ENCODE data around the gene SLC2A5.
A peak's percentile ranks its signal among the peaks of the same experiment; 100 is the strongest.

The SLC2A5 gene

DNA sequence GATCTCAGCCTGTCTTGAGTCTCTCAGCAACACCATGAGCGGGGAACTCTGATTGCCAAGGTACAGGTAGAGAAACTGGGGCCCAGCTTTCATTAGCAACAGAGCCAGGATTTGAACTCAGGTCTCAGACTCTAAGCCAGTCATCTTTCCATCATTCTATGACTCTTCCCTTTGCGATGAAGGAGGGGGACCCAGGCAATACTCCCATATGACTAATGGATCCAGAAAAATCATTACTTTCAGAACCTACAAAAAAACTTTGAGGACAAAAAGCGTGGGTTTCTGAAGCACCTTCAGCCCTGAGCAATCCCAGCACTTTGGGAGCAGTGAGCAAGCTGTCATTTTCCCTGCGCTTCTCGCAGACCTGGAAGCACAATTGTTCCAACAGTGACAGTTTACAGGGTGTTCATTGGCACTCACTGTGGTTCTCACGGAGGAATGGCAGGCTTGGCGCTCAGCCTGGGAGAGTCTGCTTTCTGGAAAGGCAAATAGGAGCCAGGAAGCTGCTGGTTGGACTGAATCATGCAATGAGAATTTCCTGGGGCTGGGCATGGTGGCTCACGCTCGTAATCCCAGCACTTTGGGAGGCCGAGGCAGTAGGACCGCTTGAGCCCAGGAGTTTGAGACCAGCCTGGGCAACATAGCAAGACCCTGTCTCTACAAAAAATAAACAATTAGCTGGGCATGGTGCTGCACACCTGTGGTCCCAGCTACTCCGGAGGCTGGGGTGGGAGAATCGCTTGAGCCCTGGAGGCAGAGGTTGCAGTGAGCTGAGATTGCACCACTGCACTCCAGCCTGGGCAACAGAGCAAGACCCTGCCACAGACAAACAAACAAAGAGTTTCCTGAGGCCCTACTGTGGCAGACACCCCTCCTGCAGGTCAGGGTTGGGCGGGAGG, 83.3 kb downstream of the SLC2A5 start:
- H3K4me1 ChIP-seq (ENCODE audit: insufficient read depth, insufficient read length): peaks cover 2% of the 10 kb centered on the region
- no peak for DNase-seq (ENCODE audit: low read depth, low spot score)
- peak overlapping the region; percentile 4 for H3K9ac ChIP-seq (ENCODE audit: insufficient read length, low read depth)
- no peaks in the 10 kb centered on the region for H3K27me3 ChIP-seq (ENCODE audit: insufficient read depth, insufficient read length)
- TF ChIP-seq SUZ12 (IDR thresholded peaks at IDR 0.05; ENCODE audit: extremely low read depth, insufficient read depth, insufficient read length) (no peak), ZNF274 (IDR thresholded peaks at IDR 0.05; ENCODE audit: low read depth, low read length) (no peak), YY1 (IDR thresholded peaks at IDR 0.05; ENCODE audit: insufficient read depth, insufficient read length) (no peak)
- no peaks in the 10 kb centered on the region for H3K36me3 ChIP-seq (ENCODE audit: insufficient read depth, insufficient read length, low read length)
- H3K4me3 ChIP-seq (ENCODE audit: insufficient read length, low read depth): no peak overlapping the region
- H3K9me3 ChIP-seq (ENCODE audit: insufficient read depth, low read length): no peaks in the 10 kb centered on the region
